ENCODE results near the gene OPCML.

DNA sequence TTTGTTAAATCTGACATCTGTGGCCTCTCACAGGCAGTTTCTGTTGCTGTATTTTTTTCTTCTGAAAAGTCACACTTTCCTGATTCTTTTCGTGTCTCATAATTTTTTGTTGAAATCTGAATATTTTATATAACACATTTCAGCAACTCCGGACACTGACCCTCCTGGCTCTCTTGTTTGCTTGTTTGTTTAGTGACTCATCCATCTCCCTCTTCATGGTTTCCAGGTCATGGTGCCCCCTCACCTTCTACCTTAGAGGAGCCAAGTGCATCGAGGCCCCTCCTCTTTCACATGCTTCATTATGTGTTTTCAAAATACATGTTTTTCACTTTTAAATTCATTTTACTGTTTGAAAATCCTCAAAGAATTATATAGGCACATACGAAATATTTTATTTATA, 562.4 kb downstream of the OPCML start:
- TF ChIP-seq EZH2 (IDR thresholded peaks at IDR 0.05; ENCODE audit: borderline replicate concordance, low read length), result no peak
- TF ChIP-seq, protein P1, sequence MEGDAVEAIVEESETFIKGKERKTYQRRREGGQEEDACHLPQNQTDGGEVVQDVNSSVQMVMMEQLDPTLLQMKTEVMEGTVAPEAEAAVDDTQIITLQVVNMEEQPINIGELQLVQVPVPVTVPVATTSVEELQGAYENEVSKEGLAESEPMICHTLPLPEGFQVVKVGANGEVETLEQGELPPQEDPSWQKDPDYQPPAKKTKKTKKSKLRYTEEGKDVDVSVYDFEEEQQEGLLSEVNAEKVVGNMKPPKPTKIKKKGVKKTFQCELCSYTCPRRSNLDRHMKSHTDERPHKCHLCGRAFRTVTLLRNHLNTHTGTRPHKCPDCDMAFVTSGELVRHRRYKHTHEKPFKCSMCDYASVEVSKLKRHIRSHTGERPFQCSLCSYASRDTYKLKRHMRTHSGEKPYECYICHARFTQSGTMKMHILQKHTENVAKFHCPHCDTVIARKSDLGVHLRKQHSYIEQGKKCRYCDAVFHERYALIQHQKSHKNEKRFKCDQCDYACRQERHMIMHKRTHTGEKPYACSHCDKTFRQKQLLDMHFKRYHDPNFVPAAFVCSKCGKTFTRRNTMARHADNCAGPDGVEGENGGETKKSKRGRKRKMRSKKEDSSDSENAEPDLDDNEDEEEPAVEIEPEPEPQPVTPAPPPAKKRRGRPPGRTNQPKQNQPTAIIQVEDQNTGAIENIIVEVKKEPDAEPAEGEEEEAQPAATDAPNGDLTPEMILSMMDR (conservative IDR thresholded peaks at IDR 0.05 in 1 of 2, IDR thresholded peaks at IDR 0.05 in 1 of 2; ENCODE audit: extremely low read depth in 1 of 2, insufficient read depth in 1 of 2, low read depth in 1 of 2, low read length in 2 of 2), result no peak

All from mammary epithelial cell (primary cell).